Activated CD8-positive, alpha-beta memory T cell treated with anti-CD3 and anti-CD28 coated beads, Interleukin-2, amount 10 ng/mL, durations not matched to agents 7 days and 5 days (primary cell): ENCODE data around the gene CATSPER3. TPM values are rescaled to one million over a fixed set of nuclear protein-coding genes. Genes with fewer than 3 reads are reported as not detected.
A peak's percentile ranks its signal among the peaks of the same experiment; 100 is the strongest.

Source experiments
- ATAC-seq: fragments of 150-1000 bp; cut with Tn5 transposase; one replicate; pipeline ENCODE4 v1.10.0; 2021; ENCODE audit warnings: moderate library complexity
- CTCF ChIA-PET: fragments of 350-600 bp; sonication (Branson Sonifier 250); formaldehyde crosslinking; loops from one replicate; lab custom pipeline; 2021; ENCODE audit warnings: antibody characterized with exemption; lab: Charles Lee
- DNase-seq: peaks from one replicate; pipeline ENCODE4 v3.0.0-alpha.2; 2020
- H3K27ac Mint-ChIP-seq: one replicate; pipeline ENCODE4 v1.8.0; 2021; ENCODE audit warnings: mild to moderate bottlenecking, mixed read lengths
- H3K27me3 Mint-ChIP-seq: one replicate; pipeline ENCODE4 v1.8.0; 2021; ENCODE audit warnings: mixed read lengths
- H3K36me3 Mint-ChIP-seq: one replicate; pipeline ENCODE4 v1.8.0; 2021; ENCODE audit warnings: mild to moderate bottlenecking, mixed read lengths
- H3K4me1 Mint-ChIP-seq: one replicate; pipeline ENCODE4 v1.8.0; 2021; ENCODE audit warnings: mixed read lengths
- H3K4me3 Mint-ChIP-seq: one replicate; pipeline ENCODE4 v1.8.0; 2021; ENCODE audit warnings: mild to moderate bottlenecking, moderate library complexity, mixed read lengths
- H3K9me3 Mint-ChIP-seq: one replicate; pipeline ENCODE4 v1.8.0; 2022; ENCODE audit warnings: low read depth, mixed read lengths
- total RNA-seq, 2 experiments: library from RNA; stranded (reverse); gene quantifications; one replicate each; pipeline ENCODE4 v1.2.3, GENCODE V29; 2021

Gene CATSPER3
- total RNA-seq, 2 experiments from 2014 or later: 0.61 to 0.82 TPM

GRCh38 chr5:135008981-135009735 is 41.5 kb downstream of the CATSPER3 start:
- CTCF ChIA-PET: no interaction called here
- Mint-ChIP-seq H3K27me3 (no peaks in the 10 kb centered on the region), H3K4me1 (no peaks in the 10 kb centered on the region)

GRCh38 chr5:135009736-135010501 is 42.2 kb downstream of the CATSPER3 start:
- DNase-seq (no peak), ATAC-seq (no peak)
- Mint-ChIP-seq H3K9me3 (no peaks in the 10 kb centered on the region), H3K27ac (no peak overlapping the region), H3K36me3 (no peaks in the 10 kb centered on the region), H3K4me3 (no peak overlapping the region), H3K27me3 (no peaks in the 10 kb centered on the region), H3K4me1 (no peaks in the 10 kb centered on the region)
- CTCF ChIA-PET: no interaction called here

More at GRCh38 chr5:135008981-135009735, 41.5 kb downstream of the CATSPER3 start:
- no peaks in the 10 kb centered on the region for H3K36me3 Mint-ChIP-seq
- H3K27ac Mint-ChIP-seq: no peak overlapping the region
- DNase-seq (no peak), ATAC-seq (no peak)
- H3K4me3 Mint-ChIP-seq: no peak overlapping the region
- no peaks in the 10 kb centered on the region for H3K9me3 Mint-ChIP-seq

- H3K36me3 Mint-ChIP-seq: no peaks in the 10 kb centered on the region
- CTCF ChIA-PET: interaction anchor here (0.5 kb wide), 1 partner anchor 1327 kb away, joined by 3 read pairs; no protein-coding TSS in a partner anchor
- ATAC-seq (no peak), DNase-seq (no peak)
- no peaks in the 10 kb centered on the region for H3K27me3 Mint-ChIP-seq
- H3K4me3 Mint-ChIP-seq: no peak overlapping the region
- H3K9me3 Mint-ChIP-seq: no peaks in the 10 kb centered on the region
- H3K27ac Mint-ChIP-seq: no peak overlapping the region
- no peaks in the 10 kb centered on the region for H3K4me1 Mint-ChIP-seq
These were observed 43.0 kb downstream of the CATSPER3 start for GRCh38 chr5:135010502-135011354.

DNA sequence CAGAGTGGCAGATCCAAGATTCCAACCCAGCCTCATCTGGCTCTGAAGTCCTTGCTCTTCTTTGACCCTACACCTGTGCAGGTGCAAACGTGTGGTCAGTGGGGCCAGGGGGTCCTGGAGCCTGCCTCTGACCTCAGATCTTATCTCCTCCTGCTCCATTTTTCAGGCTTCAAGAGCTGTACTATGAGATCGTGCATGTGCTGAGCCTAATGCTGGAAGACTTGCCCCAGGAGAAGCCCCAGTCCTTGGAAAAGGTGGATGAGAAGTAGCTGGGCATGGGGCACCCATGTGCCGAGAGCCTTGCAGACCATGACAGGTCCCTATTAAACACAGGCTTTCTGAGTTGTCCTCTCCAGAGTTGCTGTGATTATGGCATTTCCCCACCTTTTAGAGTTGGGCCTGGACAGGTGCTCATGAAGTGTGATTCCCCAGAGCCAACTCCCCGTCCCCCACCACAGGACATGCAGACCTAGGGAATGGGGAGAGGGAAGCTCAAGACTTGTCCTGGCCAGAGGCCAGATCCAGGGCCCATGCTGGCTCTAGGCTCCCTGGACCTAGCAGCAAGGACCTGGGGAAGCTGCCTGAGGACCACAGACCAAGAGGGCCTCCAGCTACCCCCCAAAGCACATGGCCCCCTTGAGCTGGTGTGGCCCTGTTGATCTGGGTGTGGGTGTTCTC is 43.8 kb downstream of the CATSPER3 start:
- Mint-ChIP-seq H3K36me3 (no peaks in the 10 kb centered on the region), H3K4me3 (no peak overlapping the region), H3K4me1 (no peaks in the 10 kb centered on the region), H3K27ac (no peak overlapping the region), H3K9me3 (no peaks in the 10 kb centered on the region), H3K27me3 (no peaks in the 10 kb centered on the region)
- CTCF ChIA-PET: interaction anchor here (0.5 kb wide), 1 partner anchor 1326 kb away, joined by 3 read pairs; no protein-coding TSS in a partner anchor
- DNase-seq: no peak
- ATAC-seq: no peak

DNA sequence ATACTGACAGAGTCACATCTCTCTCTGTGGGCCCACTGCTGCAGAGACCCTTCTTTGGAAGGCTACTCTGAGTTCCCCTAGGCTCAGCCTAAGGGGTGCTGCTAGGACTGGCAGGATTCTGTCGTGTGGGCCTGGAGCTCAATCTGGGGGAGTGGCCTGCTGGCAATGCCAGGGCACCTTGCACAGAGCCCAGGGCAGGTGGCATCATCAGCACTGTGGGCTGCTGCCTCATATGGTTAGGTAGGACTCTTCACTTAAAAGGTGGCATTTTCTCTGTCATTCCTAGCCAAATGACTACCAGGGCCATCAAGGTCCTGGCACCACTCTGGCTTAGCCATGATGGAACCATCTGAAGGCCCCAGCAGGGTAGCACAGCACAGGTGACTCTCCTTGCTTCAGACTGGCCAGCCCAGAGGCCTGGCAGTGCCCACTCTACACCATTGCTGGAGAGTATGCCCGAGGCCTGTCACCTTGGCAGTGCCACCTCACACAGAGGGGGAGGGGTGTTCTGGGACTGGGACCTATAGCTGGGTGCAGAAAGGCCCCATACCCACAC is 44.4 kb downstream of the CATSPER3 start:
- no peak overlapping the region for H3K4me3 Mint-ChIP-seq
- no peaks in the 10 kb centered on the region for H3K9me3 Mint-ChIP-seq
- ATAC-seq: no peak
- H3K27ac Mint-ChIP-seq: no peak overlapping the region
- H3K4me1 Mint-ChIP-seq: no peaks in the 10 kb centered on the region
- DNase-seq: no peak
- no peaks in the 10 kb centered on the region for H3K27me3 Mint-ChIP-seq
- H3K36me3 Mint-ChIP-seq: no peaks in the 10 kb centered on the region
- CTCF ChIA-PET: no interaction called here

- H3K4me3 Mint-ChIP-seq: no peak overlapping the region
These were observed 45.3 kb downstream of the CATSPER3 start for GRCh38 chr5:135012951-135013391.

DNA sequence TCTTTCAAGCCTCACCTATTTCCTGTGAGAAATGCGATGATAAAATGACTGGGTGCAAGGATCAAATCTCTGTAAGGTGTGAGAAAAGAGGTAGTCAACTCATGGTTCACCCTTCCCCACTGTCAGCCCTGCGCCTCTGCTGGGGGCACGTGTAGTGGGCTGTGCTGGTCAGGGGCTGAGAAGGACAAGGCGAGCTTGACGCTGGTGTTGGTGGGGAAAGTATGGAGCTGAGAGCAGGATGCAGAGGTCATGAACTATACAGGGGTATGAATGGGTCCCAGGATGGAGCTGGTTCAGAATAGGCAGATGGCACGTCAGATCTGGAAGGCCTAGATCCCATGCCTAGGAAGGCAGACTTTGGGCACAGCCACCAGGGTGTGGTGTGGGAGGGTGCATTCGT is 45.7 kb downstream of the CATSPER3 start:
- no peaks in the 10 kb centered on the region for H3K9me3 Mint-ChIP-seq
- H3K4me1 Mint-ChIP-seq: no peaks in the 10 kb centered on the region
- no peaks in the 10 kb centered on the region for H3K27me3 Mint-ChIP-seq
- no peaks in the 10 kb centered on the region for H3K36me3 Mint-ChIP-seq
- DNase-seq (peak; percentile 37), ATAC-seq (no peak)
- CTCF ChIA-PET: no interaction called here
- H3K4me3 Mint-ChIP-seq: no peak overlapping the region
- H3K27ac Mint-ChIP-seq: no peak overlapping the region

More at GRCh38 chr5:135012951-135013391, 45.3 kb downstream of the CATSPER3 start:
- H3K9me3 Mint-ChIP-seq: no peaks in the 10 kb centered on the region
- no peak overlapping the region for H3K27ac Mint-ChIP-seq
- H3K4me1 Mint-ChIP-seq: no peaks in the 10 kb centered on the region
- no peaks in the 10 kb centered on the region for H3K36me3 Mint-ChIP-seq
- H3K27me3 Mint-ChIP-seq: no peaks in the 10 kb centered on the region
- DNase-seq (no peak), ATAC-seq (no peak)
- CTCF ChIA-PET: no interaction called here

GRCh38 chr5:135013947-135014570 is 46.4 kb downstream of the CATSPER3 start:
- no peaks in the 10 kb centered on the region for H3K9me3 Mint-ChIP-seq
- no peaks in the 10 kb centered on the region for H3K4me1 Mint-ChIP-seq
- CTCF ChIA-PET: no interaction called here
- no peaks in the 10 kb centered on the region for H3K27me3 Mint-ChIP-seq
- ATAC-seq (no peak), DNase-seq (no peak)
- H3K27ac Mint-ChIP-seq: no peak overlapping the region
- H3K36me3 Mint-ChIP-seq: no peaks in the 10 kb centered on the region
- H3K4me3 Mint-ChIP-seq: no peak overlapping the region

DNA sequence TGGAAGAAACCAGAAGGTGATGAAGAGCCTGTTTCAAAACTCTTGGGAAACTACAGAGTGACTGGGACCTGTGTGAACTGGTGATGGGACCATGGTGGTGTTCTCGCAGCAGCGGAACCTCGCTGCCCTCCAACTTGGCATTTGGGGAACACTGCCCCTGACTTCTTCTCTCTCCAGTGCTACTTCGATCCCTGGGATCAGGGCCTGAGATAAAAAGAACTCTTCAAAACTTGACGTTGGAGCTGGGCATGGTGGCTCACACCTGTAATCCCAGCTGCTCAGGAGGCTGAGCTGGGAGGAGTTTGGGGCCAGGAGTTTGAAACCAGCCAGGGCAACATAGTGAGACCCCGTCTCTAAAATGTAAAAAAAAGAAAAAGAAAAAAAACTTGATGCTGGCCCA is 48.2 kb downstream of the CATSPER3 start:
- Mint-ChIP-seq H3K27ac (no peak overlapping the region), H3K36me3 (no peaks in the 10 kb centered on the region), H3K4me1 (no peaks in the 10 kb centered on the region), H3K9me3 (no peaks in the 10 kb centered on the region), H3K4me3 (no peak overlapping the region), H3K27me3 (no peaks in the 10 kb centered on the region)
- CTCF ChIA-PET: no interaction called here
- DNase-seq (no peak), ATAC-seq (no peak)

DNA sequence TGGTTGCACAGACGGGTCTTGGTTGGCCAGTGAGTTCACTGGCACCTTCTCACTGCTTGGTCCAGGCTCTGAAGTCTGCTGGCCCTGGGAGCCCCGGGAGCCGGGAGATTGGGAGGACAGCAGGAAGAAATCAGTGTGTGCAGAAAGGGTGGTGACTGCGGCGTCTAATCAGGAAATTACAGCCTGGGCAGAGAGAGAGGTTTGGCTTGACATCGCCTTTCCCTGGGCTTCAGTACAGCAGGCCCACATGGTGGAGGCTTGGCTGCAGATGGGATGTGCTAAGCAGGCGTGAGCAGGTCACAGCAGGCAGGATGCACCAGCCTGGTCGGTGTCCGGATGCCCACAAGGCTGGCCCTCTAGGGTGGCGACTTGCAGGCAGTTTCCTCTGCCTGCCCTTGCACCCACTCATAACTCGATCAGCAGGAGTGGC is 49.2 kb downstream of the CATSPER3 start:
- no peaks in the 10 kb centered on the region for H3K4me1 Mint-ChIP-seq
- CTCF ChIA-PET: no interaction called here
- H3K36me3 Mint-ChIP-seq: no peaks in the 10 kb centered on the region
- no peaks in the 10 kb centered on the region for H3K27me3 Mint-ChIP-seq
- DNase-seq (no peak), ATAC-seq (no peak)
- no peaks in the 10 kb centered on the region for H3K9me3 Mint-ChIP-seq
- H3K27ac Mint-ChIP-seq: no peak overlapping the region
- H3K4me3 Mint-ChIP-seq: no peak overlapping the region

DNA sequence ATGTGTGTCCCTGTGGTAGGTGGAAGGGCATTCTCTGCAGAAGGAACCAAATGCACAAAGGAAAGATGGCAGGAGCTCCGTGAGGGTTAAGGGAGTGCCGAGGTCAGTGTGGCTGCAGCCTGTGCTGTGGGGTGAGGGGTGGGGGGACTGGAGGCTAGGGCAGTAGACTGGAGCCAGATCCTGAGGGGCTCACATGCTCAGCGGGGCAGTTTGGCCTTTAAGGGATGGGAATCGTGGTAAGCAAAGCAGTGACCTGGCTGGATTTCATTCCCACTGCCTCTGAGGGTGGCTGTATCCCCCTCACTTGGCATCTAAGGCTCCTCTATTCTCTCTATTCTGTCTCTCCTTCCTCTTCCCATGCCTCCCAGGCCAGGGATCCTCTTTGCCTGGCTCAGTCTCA is 50.8 kb downstream of the CATSPER3 start:
- H3K4me1 Mint-ChIP-seq: no peaks in the 10 kb centered on the region
- H3K36me3 Mint-ChIP-seq: no peaks in the 10 kb centered on the region
- CTCF ChIA-PET: no interaction called here
- ATAC-seq (no peak), DNase-seq (no peak)
- H3K9me3 Mint-ChIP-seq: no peaks in the 10 kb centered on the region
- H3K4me3 Mint-ChIP-seq: no peak overlapping the region
- H3K27ac Mint-ChIP-seq: no peak overlapping the region
- peaks cover 7% of the 10 kb centered on the region for H3K27me3 Mint-ChIP-seq

- H3K27me3 Mint-ChIP-seq: peaks cover 7% of the 10 kb centered on the region
- H3K9me3 Mint-ChIP-seq: no peaks in the 10 kb centered on the region
- CTCF ChIA-PET: no interaction called here
These were observed 51.6 kb downstream of the CATSPER3 start for GRCh38 chr5:135019314-135019713.

More at GRCh38 chr5:135019314-135019713, 51.6 kb downstream of the CATSPER3 start:
- Mint-ChIP-seq H3K36me3 (no peaks in the 10 kb centered on the region), H3K27ac (no peak overlapping the region), H3K4me3 (no peak overlapping the region), H3K4me1 (no peaks in the 10 kb centered on the region)
- DNase-seq: no peak
- no peak for ATAC-seq
